ENCODE measurements around the gene DDX18.

- TF ChIP-seq RFX5 (IDR thresholded peaks at IDR 0.05; ENCODE audit: low read length) = no peak
- TF ChIP-seq CTCF (IDR thresholded peaks at IDR 0.05) = no peak
- no peak for TF ChIP-seq EP300 (IDR thresholded peaks at IDR 0.05; ENCODE audit: borderline replicate concordance in 1 of 2, low read depth in 1 of 2, low read length in 1 of 2)
- TF ChIP-seq RAD21 (IDR thresholded peaks at IDR 0.05; ENCODE audit: low read length) = no peak
- no peak for TF ChIP-seq EZH2phosphoT487 (IDR thresholded peaks at IDR 0.05; ENCODE audit: borderline replicate concordance, low read depth)
- TF ChIP-seq TCF12 (IDR thresholded peaks at IDR 0.05) = no peak
- TF ChIP-seq GABPA (IDR thresholded peaks at IDR 0.05; ENCODE audit: low read depth) = no peak
- no peak for TF ChIP-seq ZBTB33 (IDR thresholded peaks at IDR 0.05; ENCODE audit: borderline replicate concordance, low read depth)
- TF ChIP-seq POLR2AphosphoS5 (IDR thresholded peaks at IDR 0.05; ENCODE audit: low read depth, low read length) = no peak
Measured at GRCh38 chr2:117834992-117835391, 20.5 kb downstream of the DDX18 start.
